H9 (cell line): ENCODE data around the gene FUS. TPM values are rescaled to one million over a fixed set of nuclear protein-coding genes. Genes with fewer than 3 reads are reported as not detected.

Experiments used
- DNase-seq: peaks from one replicate; pipeline ENCODE4 v3.0.0-alpha.2; 2017
- H2AFZ ChIP-seq: one replicate; pipeline ENCODE4 v1.6.1; 2013; ENCODE audit warnings: mild to moderate bottlenecking, low read length, control low read depth, moderate library complexity
- H2AK5ac ChIP-seq: 2 replicates; pipeline ENCODE4 v1.6.1; 2013; ENCODE audit warnings: low read length, control low read depth, mixed read lengths; ENCODE audit not compliant: insufficient read length
- H2BK120ac ChIP-seq: one replicate; pipeline ENCODE4 v1.6.1; 2013; ENCODE audit warnings: low read depth, mild to moderate bottlenecking, low read length, control low read depth, inconsistent platforms; ENCODE audit not compliant: poor library complexity, severe bottlenecking
- H2BK12ac ChIP-seq: 2 replicates; pipeline ENCODE4 v1.6.1; 2013; ENCODE audit warnings: low read length, control low read depth, mixed read lengths, low read depth; ENCODE audit not compliant: insufficient read length
- H2BK15ac ChIP-seq: 2 replicates; pipeline ENCODE4 v1.6.1; 2013; ENCODE audit warnings: low read depth, low read length, control low read depth
- H2BK20ac ChIP-seq: one replicate; pipeline ENCODE4 v1.6.1; 2013; ENCODE audit warnings: low read depth, mild to moderate bottlenecking, low read length, control low read depth, inconsistent platforms; ENCODE audit not compliant: poor library complexity, severe bottlenecking
- H2BK5ac ChIP-seq: 2 replicates; pipeline ENCODE4 v1.6.1; 2013; ENCODE audit warnings: low read length, control low read depth, mixed read lengths; ENCODE audit not compliant: insufficient read length
- H3K14ac ChIP-seq: 2 replicates; pipeline ENCODE4 v1.6.1; 2013; ENCODE audit warnings: low read length, control low read depth; ENCODE audit not compliant: insufficient read depth
- H3K18ac ChIP-seq: 2 replicates; pipeline ENCODE4 v1.6.1; 2013; ENCODE audit warnings: low read depth, mild to moderate bottlenecking, mixed read lengths, low read length, control low read depth; ENCODE audit not compliant: insufficient read length
- H3K23ac ChIP-seq: 2 replicates; pipeline ENCODE4 v1.6.1; 2013; ENCODE audit warnings: low read length, control low read depth, mixed read lengths, low read depth; ENCODE audit not compliant: insufficient read length
- H3K23me2 ChIP-seq: 2 replicates; pipeline ENCODE4 v1.6.1; 2013; ENCODE audit warnings: low read depth, mild to moderate bottlenecking, mixed read lengths, low read length, control low read depth; ENCODE audit not compliant: insufficient read length, poor library complexity, severe bottlenecking
- H3K27ac ChIP-seq: 2 replicates; pipeline ENCODE4 v1.5.1; 2013; ENCODE audit warnings: low read length, control low read depth, mixed read lengths, low read depth; ENCODE audit not compliant: insufficient read length
- H3K27me3 ChIP-seq: 2 replicates; pipeline ENCODE4 v1.6.1; 2013; ENCODE audit warnings: low read length, control low read depth, inconsistent platforms; ENCODE audit not compliant: insufficient read depth
- H3K4ac ChIP-seq: 2 replicates; pipeline ENCODE4 v1.6.1; 2013; ENCODE audit warnings: low read depth, mild to moderate bottlenecking, control low read depth, inconsistent platforms, low read length, moderate library complexity
- H3K4me1 ChIP-seq: 2 replicates; pipeline ENCODE4 v1.6.1; 2013; ENCODE audit warnings: low read length, control low read depth, inconsistent platforms; ENCODE audit not compliant: insufficient read depth
- H3K4me2 ChIP-seq: 2 replicates; pipeline ENCODE4 v1.6.1; 2013; ENCODE audit warnings: low read length, control low read depth, mixed read lengths; ENCODE audit not compliant: insufficient read length, insufficient read depth
- H3K56ac ChIP-seq: 2 replicates; pipeline ENCODE4 v1.6.1; 2013; ENCODE audit warnings: low read depth, mild to moderate bottlenecking, mixed read lengths, low read length, control low read depth; ENCODE audit not compliant: insufficient read length
- H3K79me1 ChIP-seq: 2 replicates; pipeline ENCODE4 v1.6.1; 2013; ENCODE audit warnings: low read depth, mild to moderate bottlenecking, moderate library complexity, low read length, control low read depth, inconsistent platforms; ENCODE audit not compliant: insufficient read depth, poor library complexity, severe bottlenecking
- H3K79me2 ChIP-seq: 2 replicates; pipeline ENCODE4 v1.6.1; 2013; ENCODE audit warnings: low read length, control low read depth, inconsistent platforms; ENCODE audit not compliant: insufficient read depth
- H3K9ac ChIP-seq: 2 replicates; pipeline ENCODE4 v1.6.1; 2013; ENCODE audit warnings: low read length, control low read depth, mixed read lengths; ENCODE audit not compliant: insufficient read length; ENCODE audit errors: extremely low read depth
- H3K9me3 ChIP-seq: one replicate; pipeline ENCODE4 v1.6.1; 2013; ENCODE audit warnings: low read depth, low read length, inconsistent platforms; ENCODE audit not compliant: control insufficient read depth
- H3T11ph ChIP-seq: one replicate; pipeline ENCODE4 v1.6.1; 2013; ENCODE audit warnings: mild to moderate bottlenecking, low read length, control low read depth, inconsistent platforms
- H4K20me1 ChIP-seq: one replicate; pipeline ENCODE4 v1.6.1; 2013; ENCODE audit not compliant: control insufficient read depth, insufficient read length, insufficient read depth
- H4K5ac ChIP-seq: 2 replicates; pipeline ENCODE4 v1.6.1; 2013; ENCODE audit warnings: low read depth, mild to moderate bottlenecking, mixed read lengths, low read length, control low read depth; ENCODE audit not compliant: insufficient read length
- H4K8ac ChIP-seq: replicated peaks from 2 replicates; pipeline ENCODE4 v1.6.1; 2013; ENCODE audit warnings: low read length, control low read depth, mixed read lengths, low read depth; ENCODE audit not compliant: insufficient read length
- H4K91ac ChIP-seq: 2 replicates; pipeline ENCODE4 v1.6.1; 2013; ENCODE audit warnings: low read depth, mild to moderate bottlenecking, moderate library complexity, mixed read lengths, low read length, control low read depth; ENCODE audit not compliant: insufficient read length
- H3K27ac Mint-ChIP-seq, 3 experiments: 2 replicates in 2 of 3; 3 replicates in 1 of 3; pipeline ENCODE4 v1.8.0; 2020 to 2021; ENCODE audit warnings: mixed read lengths in 3 of 3, mild to moderate bottlenecking in 1 of 3, moderate library complexity in 1 of 3
- H3K27me3 Mint-ChIP-seq: 2 replicates; pipeline ENCODE4 v1.8.0; 2021; ENCODE audit warnings: low read depth, mild to moderate bottlenecking, moderate library complexity, mixed read lengths
- H3K36me3 Mint-ChIP-seq, 3 experiments: 2 replicates in 2 of 3; 3 replicates in 1 of 3; pipeline ENCODE4 v1.8.0; 2020 to 2021; ENCODE audit warnings: low read depth in 3 of 3, mixed read lengths in 3 of 3; ENCODE audit not compliant: insufficient read depth in 1 of 3
- H3K4me1 Mint-ChIP-seq, 2 experiments: 2 replicates each; pipeline ENCODE4 v1.8.0; 2020; ENCODE audit warnings: mixed read lengths in 2 of 2
- H3K4me3 Mint-ChIP-seq, 2 experiments: 2 replicates in 1 of 2; 3 replicates in 1 of 2; pipeline ENCODE4 v1.8.0; 2020 to 2021; ENCODE audit warnings: mild to moderate bottlenecking in 2 of 2, mixed read lengths in 2 of 2, moderate library complexity in 1 of 2
- H3K9me3 Mint-ChIP-seq, 2 experiments: 2 replicates in 1 of 2; 3 replicates in 1 of 2; pipeline ENCODE4 v1.8.0; 2020; ENCODE audit warnings: mild to moderate bottlenecking in 2 of 2, mixed read lengths in 2 of 2, moderate library complexity in 1 of 2
- WGBS: extraction: QIAGEN DNeasy Blood & Tissue Kit; methylation state at CpG from one replicate; pipeline ENCODE4 v1.1.7; 2013; ENCODE audit warnings: missing lambda C conversion rate, low lambda C conversion rate, mixed read lengths; ENCODE audit not compliant: insufficient read length; ENCODE audit errors: extremely low coverage; 5-methylcytosine and 5-hydroxymethylcytosine counted together
- total RNA-seq: library from RNA; stranded (reverse); gene quantifications from 2 replicates; pipeline ENCODE4 v1.2.1, GENCODE V29; 2021
- TF ChIP-seq, protein P1 (sequence below): fragments of 200-600 bp; sonication (generic); conservative IDR thresholded peaks from 3 replicates; pipeline ENCODE4 v1.8.0; 2021; ENCODE audit warnings: antibody characterized with exemption, mild to moderate bottlenecking

FUS gene
- total RNA-seq, 1 experiment from 2014 or later = 1,034 TPM

GRCh38 chr16:31206776-31207175 is 26.8 kb downstream of the FUS start:
- H3K4ac ChIP-seq = no peak overlapping the region
- peaks cover 27% of the 10 kb centered on the region for H3K27me3 Mint-ChIP-seq
- H3K79me2 ChIP-seq = no peaks in the 10 kb centered on the region
- H3K27ac Mint-ChIP-seq = no peak overlapping the region
- peaks cover 5 to 14% of the 10 kb centered on the region in 2 experiments; a peak in 3 of 4 replicates for H3K4me1 Mint-ChIP-seq
- H3K4me1 ChIP-seq = no peaks in the 10 kb centered on the region
- no peaks in the 10 kb centered on the region; a peak in 1 of 7 replicates for H3K36me3 Mint-ChIP-seq
- no peak overlapping the region for H3K27ac ChIP-seq
- no CpG with 5 or more reads among the region's 6 CpGs for WGBS
- H4K8ac ChIP-seq = no peak overlapping the region
- no peak overlapping the region for H3K4me3 Mint-ChIP-seq
- no peak overlapping the region for H3K56ac ChIP-seq
- no peaks in the 10 kb centered on the region for H3K27me3 ChIP-seq
- no peak overlapping the region for H2AFZ ChIP-seq
- H3K9me3 ChIP-seq = no peaks in the 10 kb centered on the region
- no peaks in the 10 kb centered on the region for H4K20me1 ChIP-seq
- no peak overlapping the region for H2BK5ac ChIP-seq
- H3T11ph ChIP-seq = no peak overlapping the region
- H3K4me2 ChIP-seq = no peak overlapping the region
- H2BK15ac ChIP-seq = no peak overlapping the region
- no peak overlapping the region for H3K23ac ChIP-seq
- H3K9me3 Mint-ChIP-seq = no peaks in the 10 kb centered on the region
- no peak for DNase-seq
- H2BK20ac ChIP-seq = no peak overlapping the region
- H3K23me2 ChIP-seq = peaks cover 11% of the 10 kb centered on the region
- TF ChIP-seq, protein P1, sequence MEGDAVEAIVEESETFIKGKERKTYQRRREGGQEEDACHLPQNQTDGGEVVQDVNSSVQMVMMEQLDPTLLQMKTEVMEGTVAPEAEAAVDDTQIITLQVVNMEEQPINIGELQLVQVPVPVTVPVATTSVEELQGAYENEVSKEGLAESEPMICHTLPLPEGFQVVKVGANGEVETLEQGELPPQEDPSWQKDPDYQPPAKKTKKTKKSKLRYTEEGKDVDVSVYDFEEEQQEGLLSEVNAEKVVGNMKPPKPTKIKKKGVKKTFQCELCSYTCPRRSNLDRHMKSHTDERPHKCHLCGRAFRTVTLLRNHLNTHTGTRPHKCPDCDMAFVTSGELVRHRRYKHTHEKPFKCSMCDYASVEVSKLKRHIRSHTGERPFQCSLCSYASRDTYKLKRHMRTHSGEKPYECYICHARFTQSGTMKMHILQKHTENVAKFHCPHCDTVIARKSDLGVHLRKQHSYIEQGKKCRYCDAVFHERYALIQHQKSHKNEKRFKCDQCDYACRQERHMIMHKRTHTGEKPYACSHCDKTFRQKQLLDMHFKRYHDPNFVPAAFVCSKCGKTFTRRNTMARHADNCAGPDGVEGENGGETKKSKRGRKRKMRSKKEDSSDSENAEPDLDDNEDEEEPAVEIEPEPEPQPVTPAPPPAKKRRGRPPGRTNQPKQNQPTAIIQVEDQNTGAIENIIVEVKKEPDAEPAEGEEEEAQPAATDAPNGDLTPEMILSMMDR = no peak
- no peak overlapping the region for H2AK5ac ChIP-seq
- H4K5ac ChIP-seq = no peak overlapping the region
- H3K14ac ChIP-seq = no peak overlapping the region
- H2BK12ac ChIP-seq = no peak overlapping the region
- no peaks in the 10 kb centered on the region for H3K79me1 ChIP-seq
- H2BK120ac ChIP-seq = no peak overlapping the region
- H4K91ac ChIP-seq = no peak overlapping the region
- no peak overlapping the region for H3K9ac ChIP-seq
- H3K18ac ChIP-seq = no peak overlapping the region
